Measurements from ENCODE around the gene DSTN. TPM values are rescaled to one million over a fixed set of nuclear protein-coding genes. Genes with fewer than 3 reads are reported as not detected.

Gene DSTN
- total and polyA plus RNA-seq, 2 experiments from 2014 or later, result 162 to 459 TPM

DNA sequence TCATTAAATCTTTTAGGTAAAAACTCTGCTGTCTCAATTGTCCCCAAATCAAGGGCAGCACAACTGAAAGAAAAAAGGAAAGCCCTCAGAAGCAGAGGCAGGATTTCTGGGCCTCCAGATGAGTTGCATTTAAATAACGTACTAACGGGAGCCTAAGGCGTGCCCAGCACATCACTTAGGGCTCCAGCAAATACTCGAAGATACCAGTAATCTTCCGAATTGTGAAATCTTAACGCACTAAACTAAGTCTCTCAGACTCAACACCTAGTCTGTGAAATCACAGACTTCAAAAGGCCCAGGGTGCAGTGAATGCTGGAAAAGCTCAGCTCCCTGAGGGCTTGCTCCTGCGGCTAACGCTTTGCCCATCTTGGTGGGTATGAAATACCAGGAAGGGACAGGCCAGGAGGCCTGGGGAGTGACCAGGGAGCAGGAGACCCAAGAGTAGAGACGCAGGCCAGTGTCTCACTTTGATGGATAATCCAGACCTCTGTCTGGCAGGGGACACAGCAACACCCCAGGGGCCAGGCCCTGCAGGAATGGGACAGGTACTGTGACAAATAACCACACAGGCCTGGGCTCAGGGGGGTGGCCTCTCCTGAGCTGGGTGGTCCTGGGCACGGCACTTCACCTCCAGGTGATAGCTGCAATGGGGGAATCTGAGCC lies 75.8 kb downstream of the DSTN start (continued):
- TF ChIP-seq, protein P1, sequence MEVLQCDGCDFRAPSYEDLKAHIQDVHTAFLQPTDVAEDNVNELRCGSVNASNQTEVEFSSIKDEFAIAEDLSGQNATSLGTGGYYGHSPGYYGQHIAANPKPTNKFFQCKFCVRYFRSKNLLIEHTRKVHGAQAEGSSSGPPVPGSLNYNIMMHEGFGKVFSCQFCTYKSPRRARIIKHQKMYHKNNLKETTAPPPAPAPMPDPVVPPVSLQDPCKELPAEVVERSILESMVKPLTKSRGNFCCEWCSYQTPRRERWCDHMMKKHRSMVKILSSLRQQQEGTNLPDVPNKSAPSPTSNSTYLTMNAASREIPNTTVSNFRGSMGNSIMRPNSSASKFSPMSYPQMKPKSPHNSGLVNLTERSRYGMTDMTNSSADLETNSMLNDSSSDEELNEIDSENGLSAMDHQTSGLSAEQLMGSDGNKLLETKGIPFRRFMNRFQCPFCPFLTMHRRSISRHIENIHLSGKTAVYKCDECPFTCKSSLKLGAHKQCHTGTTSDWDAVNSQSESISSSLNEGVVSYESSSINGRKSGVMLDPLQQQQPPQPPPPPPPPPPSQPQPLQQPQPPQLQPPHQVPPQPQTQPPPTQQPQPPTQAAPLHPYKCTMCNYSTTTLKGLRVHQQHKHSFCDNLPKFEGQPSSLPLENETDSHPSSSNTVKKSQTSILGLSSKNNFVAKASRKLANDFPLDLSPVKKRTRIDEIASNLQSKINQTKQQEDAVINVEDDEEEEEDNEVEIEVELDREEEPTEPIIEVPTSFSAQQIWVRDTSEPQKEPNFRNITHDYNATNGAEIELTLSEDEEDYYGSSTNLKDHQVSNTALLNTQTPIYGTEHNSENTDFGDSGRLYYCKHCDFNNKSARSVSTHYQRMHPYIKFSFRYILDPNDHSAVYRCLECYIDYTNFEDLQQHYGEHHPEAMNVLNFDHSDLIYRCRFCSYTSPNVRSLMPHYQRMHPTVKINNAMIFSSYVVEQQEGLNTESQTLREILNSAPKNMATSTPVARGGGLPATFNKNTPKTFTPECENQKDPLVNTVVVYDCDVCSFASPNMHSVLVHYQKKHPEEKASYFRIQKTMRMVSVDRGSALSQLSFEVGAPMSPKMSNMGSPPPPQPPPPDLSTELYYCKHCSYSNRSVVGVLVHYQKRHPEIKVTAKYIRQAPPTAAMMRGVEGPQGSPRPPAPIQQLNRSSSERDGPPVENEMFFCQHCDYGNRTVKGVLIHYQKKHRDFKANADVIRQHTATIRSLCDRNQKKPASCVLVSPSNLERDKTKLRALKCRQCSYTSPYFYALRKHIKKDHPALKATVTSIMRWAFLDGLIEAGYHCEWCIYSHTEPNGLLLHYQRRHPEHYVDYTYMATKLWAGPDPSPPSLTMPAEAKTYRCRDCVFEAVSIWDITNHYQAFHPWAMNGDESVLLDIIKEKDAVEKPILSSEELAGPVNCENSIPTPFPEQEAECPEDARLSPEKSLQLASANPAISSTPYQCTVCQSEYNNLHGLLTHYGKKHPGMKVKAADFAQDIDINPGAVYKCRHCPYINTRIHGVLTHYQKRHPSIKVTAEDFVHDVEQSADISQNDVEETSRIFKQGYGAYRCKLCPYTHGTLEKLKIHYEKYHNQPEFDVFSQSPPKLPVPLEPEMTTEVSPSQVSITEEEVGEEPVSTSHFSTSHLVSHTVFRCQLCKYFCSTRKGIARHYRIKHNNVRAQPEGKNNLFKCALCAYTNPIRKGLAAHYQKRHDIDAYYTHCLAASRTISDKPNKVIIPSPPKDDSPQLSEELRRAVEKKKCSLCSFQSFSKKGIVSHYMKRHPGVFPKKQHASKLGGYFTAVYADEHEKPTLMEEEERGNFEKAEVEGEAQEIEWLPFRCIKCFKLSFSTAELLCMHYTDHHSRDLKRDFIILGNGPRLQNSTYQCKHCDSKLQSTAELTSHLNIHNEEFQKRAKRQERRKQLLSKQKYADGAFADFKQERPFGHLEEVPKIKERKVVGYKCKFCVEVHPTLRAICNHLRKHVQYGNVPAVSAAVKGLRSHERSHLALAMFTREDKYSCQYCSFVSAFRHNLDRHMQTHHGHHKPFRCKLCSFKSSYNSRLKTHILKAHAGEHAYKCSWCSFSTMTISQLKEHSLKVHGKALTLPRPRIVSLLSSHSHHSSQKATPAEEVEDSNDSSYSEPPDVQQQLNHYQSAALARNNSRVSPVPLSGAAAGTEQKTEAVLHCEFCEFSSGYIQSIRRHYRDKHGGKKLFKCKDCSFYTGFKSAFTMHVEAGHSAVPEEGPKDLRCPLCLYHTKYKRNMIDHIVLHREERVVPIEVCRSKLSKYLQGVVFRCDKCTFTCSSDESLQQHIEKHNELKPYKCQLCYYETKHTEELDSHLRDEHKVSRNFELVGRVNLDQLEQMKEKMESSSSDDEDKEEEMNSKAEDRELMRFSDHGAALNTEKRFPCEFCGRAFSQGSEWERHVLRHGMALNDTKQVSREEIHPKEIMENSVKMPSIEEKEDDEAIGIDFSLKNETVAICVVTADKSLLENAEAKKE (CRISPR knock-in tag; IDR thresholded peaks at IDR 0.05), result no peak
- TF ChIP-seq JUNB (IDR thresholded peaks at IDR 0.05; ENCODE audit: unreplicated experiment) (no peak), STAT1 (IDR thresholded peaks at IDR 0.05; ENCODE audit: unreplicated experiment) (no peak)

DNA sequence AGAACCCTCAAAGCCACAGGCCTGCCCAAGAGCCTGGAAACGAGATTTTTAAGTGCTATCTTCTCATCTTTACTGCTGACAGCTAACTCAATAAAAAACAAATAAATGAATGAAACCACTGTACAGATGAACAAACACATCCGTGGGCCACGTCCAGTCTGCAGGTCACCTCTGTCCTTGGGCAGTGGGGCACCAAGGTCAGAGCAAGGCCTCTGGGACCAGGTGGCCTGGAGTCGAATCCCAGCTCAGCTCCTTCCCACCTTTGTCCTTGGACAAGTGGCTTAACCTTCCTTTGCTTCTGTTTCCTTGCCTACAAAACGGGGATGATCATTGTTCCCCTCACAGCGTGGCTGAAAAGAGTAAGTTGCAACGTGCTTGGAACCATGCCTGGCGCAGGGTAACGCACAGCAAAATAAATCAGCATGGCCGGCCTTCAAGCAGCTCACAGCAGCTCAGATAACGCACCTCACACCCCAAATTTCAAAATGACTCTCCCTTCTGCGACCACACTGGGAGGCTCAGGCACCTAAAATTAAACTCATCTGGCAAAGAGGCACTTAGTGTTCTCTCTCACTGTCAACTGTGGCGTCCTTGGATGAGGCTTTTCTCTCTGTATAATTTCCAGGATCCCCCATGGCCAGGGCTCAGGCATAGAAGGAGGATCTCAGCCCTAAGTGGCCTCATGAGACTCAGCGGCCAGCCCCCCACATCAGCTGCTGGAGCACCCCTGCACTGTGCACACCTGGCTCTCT lies 76.5 kb downstream of the DSTN start:
- no peak overlapping the region for H3K4me2 ChIP-seq
- no peak overlapping the region for H3K27ac ChIP-seq (ENCODE audit: low read depth)
- no peak overlapping the region for H2AFZ ChIP-seq
- H3K4me1 ChIP-seq (ENCODE audit: insufficient read depth), result peaks cover 11% of the 10 kb centered on the region
- H3F3A ChIP-seq (replicated peaks; ENCODE audit: low read depth), result no peaks in the 10 kb centered on the region
- DNase-seq (ENCODE audit: low spot score), result no peak
- peaks cover 11% of the 10 kb centered on the region for H4K20me1 ChIP-seq (replicated peaks; ENCODE audit: insufficient read depth)
- Mint-ChIP-seq H3K36me3 (ENCODE audit: low read depth) (peaks cover 3% of the 10 kb centered on the region; the same call in 2 of the 3 replicates), H3K4me3 (no peak overlapping the region), H3K27ac (peak overlapping the region; percentile 86), H3K27me3 (ENCODE audit: insufficient read depth, low read depth, poor library complexity) (peaks cover 14% of the 10 kb centered on the region), H3K4me1 (peaks cover 40% of the 10 kb centered on the region), H3K9me3 (no peaks in the 10 kb centered on the region)
- H3K9me2 ChIP-seq (ENCODE audit: insufficient read depth), result no peaks in the 10 kb centered on the region
- H3K79me2 ChIP-seq (replicated peaks; ENCODE audit: insufficient read depth), result peaks cover 86% of the 10 kb centered on the region
- ATAC-seq, result no peak
- TF ChIP-seq NANOG (IDR thresholded peaks at IDR 0.05; ENCODE audit: borderline replicate concordance) (no peak), CREB1 (CRISPR knock-in tag; IDR thresholded peaks at IDR 0.05; ENCODE audit: low read depth) (no peak), ZNF114 (CRISPR knock-in tag; IDR thresholded peaks at IDR 0.05) (no peak)
- TF ChIP-seq, protein P2, sequence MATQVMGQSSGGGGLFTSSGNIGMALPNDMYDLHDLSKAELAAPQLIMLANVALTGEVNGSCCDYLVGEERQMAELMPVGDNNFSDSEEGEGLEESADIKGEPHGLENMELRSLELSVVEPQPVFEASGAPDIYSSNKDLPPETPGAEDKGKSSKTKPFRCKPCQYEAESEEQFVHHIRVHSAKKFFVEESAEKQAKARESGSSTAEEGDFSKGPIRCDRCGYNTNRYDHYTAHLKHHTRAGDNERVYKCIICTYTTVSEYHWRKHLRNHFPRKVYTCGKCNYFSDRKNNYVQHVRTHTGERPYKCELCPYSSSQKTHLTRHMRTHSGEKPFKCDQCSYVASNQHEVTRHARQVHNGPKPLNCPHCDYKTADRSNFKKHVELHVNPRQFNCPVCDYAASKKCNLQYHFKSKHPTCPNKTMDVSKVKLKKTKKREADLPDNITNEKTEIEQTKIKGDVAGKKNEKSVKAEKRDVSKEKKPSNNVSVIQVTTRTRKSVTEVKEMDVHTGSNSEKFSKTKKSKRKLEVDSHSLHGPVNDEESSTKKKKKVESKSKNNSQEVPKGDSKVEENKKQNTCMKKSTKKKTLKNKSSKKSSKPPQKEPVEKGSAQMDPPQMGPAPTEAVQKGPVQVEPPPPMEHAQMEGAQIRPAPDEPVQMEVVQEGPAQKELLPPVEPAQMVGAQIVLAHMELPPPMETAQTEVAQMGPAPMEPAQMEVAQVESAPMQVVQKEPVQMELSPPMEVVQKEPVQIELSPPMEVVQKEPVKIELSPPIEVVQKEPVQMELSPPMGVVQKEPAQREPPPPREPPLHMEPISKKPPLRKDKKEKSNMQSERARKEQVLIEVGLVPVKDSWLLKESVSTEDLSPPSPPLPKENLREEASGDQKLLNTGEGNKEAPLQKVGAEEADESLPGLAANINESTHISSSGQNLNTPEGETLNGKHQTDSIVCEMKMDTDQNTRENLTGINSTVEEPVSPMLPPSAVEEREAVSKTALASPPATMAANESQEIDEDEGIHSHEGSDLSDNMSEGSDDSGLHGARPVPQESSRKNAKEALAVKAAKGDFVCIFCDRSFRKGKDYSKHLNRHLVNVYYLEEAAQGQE (IDR thresholded peaks at IDR 0.05; ENCODE audit: unreplicated experiment), result no peak
- TF ChIP-seq, protein P3, sequence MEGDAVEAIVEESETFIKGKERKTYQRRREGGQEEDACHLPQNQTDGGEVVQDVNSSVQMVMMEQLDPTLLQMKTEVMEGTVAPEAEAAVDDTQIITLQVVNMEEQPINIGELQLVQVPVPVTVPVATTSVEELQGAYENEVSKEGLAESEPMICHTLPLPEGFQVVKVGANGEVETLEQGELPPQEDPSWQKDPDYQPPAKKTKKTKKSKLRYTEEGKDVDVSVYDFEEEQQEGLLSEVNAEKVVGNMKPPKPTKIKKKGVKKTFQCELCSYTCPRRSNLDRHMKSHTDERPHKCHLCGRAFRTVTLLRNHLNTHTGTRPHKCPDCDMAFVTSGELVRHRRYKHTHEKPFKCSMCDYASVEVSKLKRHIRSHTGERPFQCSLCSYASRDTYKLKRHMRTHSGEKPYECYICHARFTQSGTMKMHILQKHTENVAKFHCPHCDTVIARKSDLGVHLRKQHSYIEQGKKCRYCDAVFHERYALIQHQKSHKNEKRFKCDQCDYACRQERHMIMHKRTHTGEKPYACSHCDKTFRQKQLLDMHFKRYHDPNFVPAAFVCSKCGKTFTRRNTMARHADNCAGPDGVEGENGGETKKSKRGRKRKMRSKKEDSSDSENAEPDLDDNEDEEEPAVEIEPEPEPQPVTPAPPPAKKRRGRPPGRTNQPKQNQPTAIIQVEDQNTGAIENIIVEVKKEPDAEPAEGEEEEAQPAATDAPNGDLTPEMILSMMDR (conservative IDR thresholded peaks at IDR 0.05; ENCODE audit: low read depth in 2 of 2), result no peak
- no peak overlapping the region for H3K4me3 ChIP-seq
- H3K36me3 ChIP-seq (ENCODE audit: insufficient read depth), result no peaks in the 10 kb centered on the region
- H3K27me3 ChIP-seq (ENCODE audit: insufficient read depth), result no peaks in the 10 kb centered on the region

Measured in GM23338 (cell line).